Measurements from ENCODE around the gene PCDHGB7.
A peak's percentile ranks its signal among the peaks of the same experiment; 100 is the strongest.

PCDHGB7 gene

GRCh38 chr5:141411575-141411974, 5.9 kb upstream of the PCDHGB7 start:
- no peak for TF ChIP-seq FOXM1 (IDR thresholded peaks at IDR 0.05; ENCODE audit: borderline replicate concordance, low read depth)

GRCh38 chr5:141412854-141413539, 4.5 kb upstream of the PCDHGB7 start, which contains the start of gene PCDHGA10:
TSS of gene PCDHGA10 (plus strand) at chr5:141412987. CDS start at chr5:141413176, 189 bp downstream.
- TF ChIP-seq RAD21 (IDR thresholded peaks at IDR 0.05; ENCODE audit: low read depth) (peak; percentile 90), EGR1 (IDR thresholded peaks at IDR 0.05) (no peak), MAX (IDR thresholded peaks at IDR 0.05) (no peak), CREB1 (IDR thresholded peaks at IDR 0.05; ENCODE audit: low read depth) (no peak), ZBTB7A (IDR thresholded peaks at IDR 0.05; ENCODE audit: low read depth) (no peak), YY1 (IDR thresholded peaks at IDR 0.05; ENCODE audit: low read depth) (0 out of 2 replicates have a peak, but pooled peaks have one; percentile 14)

- no peak for TF ChIP-seq EP300 (IDR thresholded peaks at IDR 0.05; ENCODE audit: borderline replicate concordance)
- no peak for TF ChIP-seq YY1 (IDR thresholded peaks at IDR 0.05; ENCODE audit: low read depth)
- no peak for TF ChIP-seq FOXM1 (IDR thresholded peaks at IDR 0.05; ENCODE audit: borderline replicate concordance, low read depth)
These were observed 3.9 kb upstream of the PCDHGB7 start for GRCh38 chr5:141413540-141414069.

DNA sequence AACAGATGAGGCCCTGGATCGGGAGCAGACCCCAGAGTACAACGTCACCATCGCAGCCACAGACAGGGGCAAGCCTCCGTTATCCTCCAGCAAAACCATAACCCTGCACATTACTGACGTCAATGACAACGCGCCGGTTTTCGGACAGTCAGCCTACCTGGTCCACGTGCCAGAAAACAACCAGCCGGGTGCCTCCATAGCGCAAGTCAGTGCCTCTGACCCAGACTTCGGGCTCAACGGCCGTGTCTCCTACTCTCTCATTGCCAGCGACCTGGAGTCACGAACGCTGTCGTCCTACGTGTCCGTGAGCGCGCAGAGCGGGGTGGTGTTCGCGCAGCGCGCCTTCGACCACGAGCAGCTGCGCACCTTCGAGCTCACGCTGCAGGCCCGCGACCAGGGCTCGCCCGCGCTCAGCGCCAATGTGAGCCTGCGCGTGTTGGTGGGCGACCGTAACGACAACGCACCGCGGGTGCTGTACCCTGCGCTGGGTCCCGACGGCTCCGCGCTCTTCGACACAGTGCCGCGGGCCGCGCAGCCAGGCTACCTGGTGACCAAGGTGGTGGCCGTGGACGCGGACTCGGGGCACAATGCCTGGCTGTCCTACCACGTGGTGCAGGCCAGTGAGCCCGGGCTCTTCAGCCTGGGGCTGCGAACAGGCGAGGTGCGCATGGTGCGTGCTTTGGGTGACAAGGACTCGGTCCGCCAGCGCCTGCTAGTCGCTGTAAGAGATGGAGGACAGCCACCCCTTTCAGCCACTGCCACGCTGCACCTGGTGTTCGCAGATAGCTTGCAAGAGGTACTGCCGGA, 1.8 kb downstream of the PCDHGB7 start:
- no peak for TF ChIP-seq NFIC (IDR thresholded peaks at IDR 0.05)
- no peak for TF ChIP-seq EGR1 (IDR thresholded peaks at IDR 0.05)
- no peak for TF ChIP-seq TAF1 (IDR thresholded peaks at IDR 0.05; ENCODE audit: low read depth)
- TF ChIP-seq TCF12 (IDR thresholded peaks at IDR 0.05; ENCODE audit: low read depth), result no peak
- no peak for TF ChIP-seq RAD21 (IDR thresholded peaks at IDR 0.05; ENCODE audit: low read depth)
- TF ChIP-seq, protein P1, sequence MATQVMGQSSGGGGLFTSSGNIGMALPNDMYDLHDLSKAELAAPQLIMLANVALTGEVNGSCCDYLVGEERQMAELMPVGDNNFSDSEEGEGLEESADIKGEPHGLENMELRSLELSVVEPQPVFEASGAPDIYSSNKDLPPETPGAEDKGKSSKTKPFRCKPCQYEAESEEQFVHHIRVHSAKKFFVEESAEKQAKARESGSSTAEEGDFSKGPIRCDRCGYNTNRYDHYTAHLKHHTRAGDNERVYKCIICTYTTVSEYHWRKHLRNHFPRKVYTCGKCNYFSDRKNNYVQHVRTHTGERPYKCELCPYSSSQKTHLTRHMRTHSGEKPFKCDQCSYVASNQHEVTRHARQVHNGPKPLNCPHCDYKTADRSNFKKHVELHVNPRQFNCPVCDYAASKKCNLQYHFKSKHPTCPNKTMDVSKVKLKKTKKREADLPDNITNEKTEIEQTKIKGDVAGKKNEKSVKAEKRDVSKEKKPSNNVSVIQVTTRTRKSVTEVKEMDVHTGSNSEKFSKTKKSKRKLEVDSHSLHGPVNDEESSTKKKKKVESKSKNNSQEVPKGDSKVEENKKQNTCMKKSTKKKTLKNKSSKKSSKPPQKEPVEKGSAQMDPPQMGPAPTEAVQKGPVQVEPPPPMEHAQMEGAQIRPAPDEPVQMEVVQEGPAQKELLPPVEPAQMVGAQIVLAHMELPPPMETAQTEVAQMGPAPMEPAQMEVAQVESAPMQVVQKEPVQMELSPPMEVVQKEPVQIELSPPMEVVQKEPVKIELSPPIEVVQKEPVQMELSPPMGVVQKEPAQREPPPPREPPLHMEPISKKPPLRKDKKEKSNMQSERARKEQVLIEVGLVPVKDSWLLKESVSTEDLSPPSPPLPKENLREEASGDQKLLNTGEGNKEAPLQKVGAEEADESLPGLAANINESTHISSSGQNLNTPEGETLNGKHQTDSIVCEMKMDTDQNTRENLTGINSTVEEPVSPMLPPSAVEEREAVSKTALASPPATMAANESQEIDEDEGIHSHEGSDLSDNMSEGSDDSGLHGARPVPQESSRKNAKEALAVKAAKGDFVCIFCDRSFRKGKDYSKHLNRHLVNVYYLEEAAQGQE (IDR thresholded peaks at IDR 0.05; ENCODE audit: low read depth), result no peak
- TF ChIP-seq, protein P2, sequence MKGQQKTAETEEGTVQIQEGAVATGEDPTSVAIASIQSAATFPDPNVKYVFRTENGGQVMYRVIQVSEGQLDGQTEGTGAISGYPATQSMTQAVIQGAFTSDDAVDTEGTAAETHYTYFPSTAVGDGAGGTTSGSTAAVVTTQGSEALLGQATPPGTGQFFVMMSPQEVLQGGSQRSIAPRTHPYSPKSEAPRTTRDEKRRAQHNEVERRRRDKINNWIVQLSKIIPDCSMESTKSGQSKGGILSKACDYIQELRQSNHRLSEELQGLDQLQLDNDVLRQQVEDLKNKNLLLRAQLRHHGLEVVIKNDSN (IDR thresholded peaks at IDR 0.05), result no peak
- TF ChIP-seq YY1 (IDR thresholded peaks at IDR 0.05; ENCODE audit: low read depth), result no peak
- TF ChIP-seq CREB1 (IDR thresholded peaks at IDR 0.05; ENCODE audit: low read depth), result no peak
- TF ChIP-seq ZBTB7A (IDR thresholded peaks at IDR 0.05; ENCODE audit: low read depth), result no peak

DNA sequence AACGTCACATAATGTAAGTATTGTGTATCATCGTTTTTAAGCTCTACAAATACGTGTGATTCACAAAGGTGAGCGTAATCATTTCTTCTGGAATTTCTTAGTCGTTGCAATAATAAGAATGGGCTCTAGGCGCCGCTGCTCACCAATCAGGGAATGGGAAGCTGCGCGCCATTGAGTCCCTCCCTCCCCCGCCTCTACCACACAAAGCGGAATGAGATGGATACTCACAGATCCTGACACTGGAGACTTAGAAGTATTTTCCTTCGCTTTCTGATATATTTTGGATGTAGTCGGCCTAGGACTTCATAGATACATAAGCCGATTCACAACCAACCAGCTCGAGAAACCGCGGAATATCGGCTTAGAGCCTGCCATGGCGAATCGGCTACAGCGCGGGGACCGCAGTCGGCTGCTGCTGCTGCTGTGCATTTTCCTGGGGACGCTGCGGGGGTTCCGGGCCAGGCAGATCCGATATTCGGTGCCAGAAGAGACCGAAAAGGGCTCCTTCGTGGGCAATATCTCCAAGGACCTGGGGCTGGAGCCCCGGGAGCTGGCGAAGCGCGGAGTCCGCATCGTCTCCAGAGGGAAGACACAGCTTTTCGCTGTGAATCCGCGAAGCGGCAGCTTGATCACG, 3.5 kb downstream of the PCDHGB7 start, which contains the start of gene PCDHGA11:
Gene PCDHGA11, plus strand, starts transcription at position 197 of the 634 bp plus-strand sequence. Its CDS starts 177 bp downstream, at position 374.
- TF ChIP-seq RAD21 (IDR thresholded peaks at IDR 0.05; ENCODE audit: low read depth) (peak; percentile 43; the same call in 1 of the 2 replicates), FOXM1 (IDR thresholded peaks at IDR 0.05; ENCODE audit: borderline replicate concordance, low read depth) (no peak)

DNA sequence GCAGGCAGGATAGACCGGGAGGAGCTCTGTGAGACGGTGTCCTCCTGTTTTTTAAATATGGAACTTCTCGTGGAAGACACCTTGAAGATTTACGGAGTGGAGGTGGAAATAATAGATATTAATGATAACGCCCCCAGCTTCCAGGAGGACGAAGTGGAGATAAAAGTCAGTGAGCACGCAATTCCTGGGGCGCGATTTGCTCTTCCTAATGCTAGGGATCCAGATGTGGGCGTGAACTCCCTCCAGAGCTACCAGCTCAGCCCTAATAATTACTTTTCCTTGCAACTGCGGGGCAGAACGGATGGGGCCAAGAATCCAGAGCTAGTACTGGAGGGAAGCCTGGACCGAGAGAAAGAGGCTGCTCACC, 4.0 kb downstream of the PCDHGB7 start:
- no peak for TF ChIP-seq YY1 (IDR thresholded peaks at IDR 0.05; ENCODE audit: low read depth)
- TF ChIP-seq EGR1 (IDR thresholded peaks at IDR 0.05), result no peak
- TF ChIP-seq TAF1 (IDR thresholded peaks at IDR 0.05; ENCODE audit: low read depth), result no peak
- no peak for TF ChIP-seq TCF12 (IDR thresholded peaks at IDR 0.05; ENCODE audit: low read depth)
- TF ChIP-seq CREB1 (IDR thresholded peaks at IDR 0.05; ENCODE audit: low read depth), result no peak
- TF ChIP-seq EP300 (IDR thresholded peaks at IDR 0.05; ENCODE audit: borderline replicate concordance), result no peak
- TF ChIP-seq, protein P2 (IDR thresholded peaks at IDR 0.05), result no peak
- TF ChIP-seq CEBPB (IDR thresholded peaks at IDR 0.05), result no peak

- TF ChIP-seq TAF1 (IDR thresholded peaks at IDR 0.05; ENCODE audit: low read depth), result no peak
- TF ChIP-seq, protein P1 (IDR thresholded peaks at IDR 0.05; ENCODE audit: low read depth), result 0 out of 2 replicates have a peak, but pooled peaks have one; percentile 15
These were observed 5.3 kb downstream of the PCDHGB7 start for GRCh38 chr5:141422742-141423291.

Measured in Ishikawa (cell line).